Activated naive CD8-positive, alpha-beta T cell (primary cell): Measurements from ENCODE around the gene LDB2.

ENCODE experiments used
- H3K27ac Mint-ChIP-seq: one replicate; pipeline ENCODE4 v1.8.0; 2021; ENCODE audit warnings: mixed read lengths
- H3K27me3 Mint-ChIP-seq: one replicate; pipeline ENCODE4 v1.8.0; 2021; ENCODE audit warnings: mixed read lengths
- H3K36me3 Mint-ChIP-seq: one replicate; pipeline ENCODE4 v1.8.0; 2021; ENCODE audit warnings: mixed read lengths
- H3K4me1 Mint-ChIP-seq: one replicate; pipeline ENCODE4 v1.8.0; 2021; ENCODE audit warnings: low read depth, mixed read lengths
- H3K4me3 Mint-ChIP-seq: one replicate; pipeline ENCODE4 v1.8.0; 2021; ENCODE audit warnings: mild to moderate bottlenecking, mixed read lengths
- H3K9me3 Mint-ChIP-seq: one replicate; pipeline ENCODE4 v1.8.0; 2021; ENCODE audit warnings: low read depth, mixed read lengths

The LDB2 gene

GRCh38 chr4:16508968-16509367, 389.5 kb downstream of the LDB2 start:
- Mint-ChIP-seq H3K9me3 (peaks cover 4% of the 10 kb centered on the region), H3K4me3 (no peak overlapping the region), H3K4me1 (no peaks in the 10 kb centered on the region), H3K27ac (no peak overlapping the region), H3K27me3 (no peaks in the 10 kb centered on the region), H3K36me3 (no peaks in the 10 kb centered on the region)

DNA sequence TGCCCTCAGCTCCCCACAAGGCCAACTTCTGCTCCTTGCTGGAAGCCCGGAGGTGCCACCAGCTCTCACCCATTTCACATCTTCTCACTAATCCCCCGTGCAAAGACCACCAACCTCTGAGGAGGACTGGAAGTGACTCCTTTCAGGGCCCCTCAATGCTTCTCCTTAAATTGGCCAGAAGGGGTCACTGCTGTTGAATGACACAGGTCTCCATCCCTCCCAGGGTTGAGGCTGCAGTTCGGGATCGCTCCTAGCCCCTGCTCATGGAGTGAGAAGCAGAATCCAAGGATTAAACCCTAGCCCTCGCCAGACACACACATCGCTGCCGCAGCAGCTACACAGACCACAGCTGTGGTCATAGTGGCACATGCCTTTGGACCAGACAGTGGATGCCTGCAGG, 392.7 kb downstream of the LDB2 start:
- no peaks in the 10 kb centered on the region for H3K27me3 Mint-ChIP-seq
- H3K4me1 Mint-ChIP-seq = no peaks in the 10 kb centered on the region
- no peak overlapping the region for H3K4me3 Mint-ChIP-seq
- H3K9me3 Mint-ChIP-seq = peaks cover 6% of the 10 kb centered on the region
- no peak overlapping the region for H3K27ac Mint-ChIP-seq
- H3K36me3 Mint-ChIP-seq = no peaks in the 10 kb centered on the region

GRCh38 chr4:16505267-16505666, 393.2 kb downstream of the LDB2 start:
- H3K27me3 Mint-ChIP-seq = no peaks in the 10 kb centered on the region
- H3K36me3 Mint-ChIP-seq = no peaks in the 10 kb centered on the region
- H3K27ac Mint-ChIP-seq = no peak overlapping the region
- peaks cover 6% of the 10 kb centered on the region for H3K9me3 Mint-ChIP-seq
- H3K4me3 Mint-ChIP-seq = no peak overlapping the region
- no peaks in the 10 kb centered on the region for H3K4me1 Mint-ChIP-seq

DNA sequence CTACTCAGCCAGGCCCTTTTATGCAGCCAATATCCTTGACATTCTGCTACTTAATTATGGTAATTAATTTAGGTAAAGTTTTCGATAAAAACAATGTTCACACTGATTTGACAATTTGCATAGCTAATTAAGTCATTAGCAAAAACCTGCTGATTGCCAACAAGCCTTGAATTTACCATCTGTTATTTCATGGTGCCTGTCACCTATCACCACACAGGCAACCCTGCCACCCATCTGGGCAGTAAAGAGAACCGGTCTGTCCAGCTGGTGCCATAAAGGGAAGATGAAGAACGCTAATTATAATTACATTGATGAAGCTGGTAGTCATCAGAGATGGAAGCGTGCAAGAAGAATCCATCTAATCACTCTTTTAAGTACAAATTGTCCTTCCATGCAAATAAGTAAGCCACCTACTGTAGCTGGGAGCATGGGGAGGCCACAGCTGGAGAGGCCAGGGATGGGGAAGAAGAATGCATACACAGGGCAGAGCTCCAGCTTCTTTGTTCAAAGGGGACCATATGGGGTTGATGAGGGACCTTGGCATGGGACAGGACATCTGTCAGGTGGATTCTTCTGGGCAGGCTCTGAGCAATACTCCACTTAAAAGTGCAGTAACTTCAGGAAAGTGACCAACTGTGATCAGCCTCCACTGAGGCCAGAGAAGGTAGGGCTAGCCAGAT, 394.9 kb downstream of the LDB2 start:
- Mint-ChIP-seq H3K27ac (no peak overlapping the region), H3K4me1 (no peaks in the 10 kb centered on the region), H3K36me3 (no peaks in the 10 kb centered on the region), H3K27me3 (no peaks in the 10 kb centered on the region), H3K9me3 (peaks cover 2% of the 10 kb centered on the region), H3K4me3 (no peak overlapping the region)

GRCh38 chr4:16498978-16499377, 399.5 kb downstream of the LDB2 start:
- Mint-ChIP-seq H3K27me3 (no peaks in the 10 kb centered on the region), H3K27ac (no peak overlapping the region), H3K4me3 (no peak overlapping the region), H3K36me3 (no peaks in the 10 kb centered on the region), H3K4me1 (no peaks in the 10 kb centered on the region), H3K9me3 (peaks cover 2% of the 10 kb centered on the region)

DNA sequence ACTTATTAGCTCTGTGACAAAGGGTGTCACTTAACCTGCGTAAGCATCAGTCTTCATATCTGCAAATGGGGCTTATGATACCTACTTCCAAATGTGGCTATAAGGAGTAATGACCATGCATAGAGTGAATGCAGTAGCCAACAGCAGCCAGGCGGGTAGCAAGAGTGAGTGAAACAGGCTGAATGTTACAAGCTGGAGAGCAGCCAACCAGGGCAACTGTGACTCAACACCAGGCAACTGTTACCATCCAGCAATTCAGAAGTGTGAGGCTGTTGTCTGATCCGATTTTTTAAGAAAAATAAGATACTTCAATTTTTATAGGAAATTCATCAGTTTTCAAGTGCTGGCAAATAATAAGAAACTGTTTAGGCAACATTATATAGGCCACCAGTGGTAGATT, 401.9 kb downstream of the LDB2 start:
- H3K4me3 Mint-ChIP-seq = no peak overlapping the region
- H3K27ac Mint-ChIP-seq = no peak overlapping the region
- H3K36me3 Mint-ChIP-seq = no peaks in the 10 kb centered on the region
- peaks cover 5% of the 10 kb centered on the region for H3K27me3 Mint-ChIP-seq
- no peaks in the 10 kb centered on the region for H3K4me1 Mint-ChIP-seq
- H3K9me3 Mint-ChIP-seq = peaks cover 2% of the 10 kb centered on the region

GRCh38 chr4:16492872-16493271, 405.6 kb downstream of the LDB2 start:
- no peak overlapping the region for H3K4me3 Mint-ChIP-seq
- H3K9me3 Mint-ChIP-seq = no peaks in the 10 kb centered on the region
- H3K36me3 Mint-ChIP-seq = no peaks in the 10 kb centered on the region
- peaks cover 5% of the 10 kb centered on the region for H3K27me3 Mint-ChIP-seq
- H3K4me1 Mint-ChIP-seq = no peaks in the 10 kb centered on the region
- no peak overlapping the region for H3K27ac Mint-ChIP-seq

DNA sequence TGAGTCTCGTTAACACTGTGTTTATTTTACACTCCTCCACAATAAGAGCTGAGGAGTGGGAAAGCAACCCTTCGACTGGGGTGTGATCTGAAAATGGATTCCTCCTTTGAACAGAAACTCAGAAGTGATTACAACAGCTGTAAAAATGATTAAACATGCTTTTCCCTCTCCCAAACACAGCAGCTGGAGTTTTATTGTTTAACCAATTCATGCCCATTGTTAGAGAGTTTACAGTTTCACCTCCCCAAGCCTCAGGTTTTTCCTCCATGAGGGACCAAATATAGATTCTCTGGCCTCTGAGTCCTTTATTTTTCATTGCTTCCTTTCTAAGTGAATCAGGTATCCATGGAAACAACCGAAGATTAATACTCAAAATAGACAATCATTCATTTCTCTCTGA, 409.2 kb downstream of the LDB2 start:
- Mint-ChIP-seq H3K27ac (no peak overlapping the region), H3K9me3 (no peaks in the 10 kb centered on the region), H3K36me3 (no peaks in the 10 kb centered on the region), H3K27me3 (peaks cover 5% of the 10 kb centered on the region), H3K4me1 (no peaks in the 10 kb centered on the region), H3K4me3 (no peak overlapping the region)

DNA sequence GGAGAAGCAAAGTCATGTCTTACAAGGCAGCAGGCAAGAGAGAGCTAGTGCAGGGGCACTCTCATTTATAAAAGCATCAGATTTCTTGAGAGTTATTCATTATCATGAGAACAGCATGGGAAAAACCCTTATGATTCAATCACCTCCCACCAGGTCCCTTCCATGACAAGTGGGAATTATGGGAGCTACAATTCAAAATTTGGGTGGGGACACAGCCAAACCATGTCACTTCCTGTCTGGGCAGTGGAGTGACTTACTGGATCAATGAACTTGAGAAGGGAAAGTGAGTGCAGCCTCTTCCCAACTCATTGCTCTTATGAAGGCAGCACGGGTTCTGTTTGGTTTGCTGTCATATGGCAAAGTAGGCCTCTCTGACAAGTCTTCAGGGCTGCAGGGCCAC, 410.4 kb downstream of the LDB2 start:
- H3K36me3 Mint-ChIP-seq = no peaks in the 10 kb centered on the region
- no peaks in the 10 kb centered on the region for H3K9me3 Mint-ChIP-seq
- H3K27ac Mint-ChIP-seq = no peak overlapping the region
- peaks cover 5% of the 10 kb centered on the region for H3K27me3 Mint-ChIP-seq
- no peaks in the 10 kb centered on the region for H3K4me1 Mint-ChIP-seq
- no peak overlapping the region for H3K4me3 Mint-ChIP-seq

DNA sequence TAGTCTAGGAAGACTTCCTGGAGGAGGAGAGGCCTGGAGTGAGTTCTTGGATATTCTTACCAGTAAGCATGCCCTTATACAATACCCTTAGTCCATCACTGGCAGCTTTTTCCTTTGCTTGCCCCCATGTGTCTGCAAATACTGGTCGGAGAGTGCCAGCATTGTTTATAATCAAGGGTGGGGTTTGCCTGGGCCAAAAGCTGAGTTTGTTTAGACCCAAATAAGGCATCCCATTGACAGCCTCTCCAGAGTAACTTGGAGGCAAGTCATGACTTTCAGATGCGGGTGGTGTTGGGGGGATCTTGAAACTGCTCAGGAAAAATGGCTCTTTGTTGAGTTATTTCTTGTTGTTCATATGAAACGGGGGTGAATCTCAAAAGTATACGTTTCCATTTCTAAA, 413.7 kb downstream of the LDB2 start:
- no peak overlapping the region for H3K4me3 Mint-ChIP-seq
- no peaks in the 10 kb centered on the region for H3K4me1 Mint-ChIP-seq
- H3K27me3 Mint-ChIP-seq = no peaks in the 10 kb centered on the region
- no peaks in the 10 kb centered on the region for H3K9me3 Mint-ChIP-seq
- H3K27ac Mint-ChIP-seq = no peak overlapping the region
- no peaks in the 10 kb centered on the region for H3K36me3 Mint-ChIP-seq

DNA sequence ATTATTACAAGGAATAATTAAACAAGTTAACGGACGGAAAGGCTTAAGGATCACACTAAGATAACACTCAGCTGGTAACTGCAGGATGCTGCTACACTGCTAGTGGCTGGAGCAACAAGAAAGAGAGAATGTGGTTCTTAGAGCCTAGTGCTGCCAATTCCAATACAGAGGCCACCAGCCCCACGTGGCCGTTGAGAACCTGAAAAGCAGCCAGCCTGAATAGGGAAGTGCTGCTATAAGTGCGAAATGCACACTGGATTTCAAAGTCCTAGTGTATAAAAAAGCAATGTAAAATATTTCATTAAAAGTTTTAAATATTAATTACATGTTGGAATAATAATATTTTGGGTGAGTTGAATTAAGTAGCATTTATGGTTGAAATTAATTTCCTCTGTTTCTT, 414.9 kb downstream of the LDB2 start:
- Mint-ChIP-seq H3K4me1 (no peaks in the 10 kb centered on the region), H3K36me3 (no peaks in the 10 kb centered on the region), H3K27ac (no peak overlapping the region), H3K9me3 (peaks cover 2% of the 10 kb centered on the region), H3K4me3 (no peak overlapping the region), H3K27me3 (no peaks in the 10 kb centered on the region)

DNA sequence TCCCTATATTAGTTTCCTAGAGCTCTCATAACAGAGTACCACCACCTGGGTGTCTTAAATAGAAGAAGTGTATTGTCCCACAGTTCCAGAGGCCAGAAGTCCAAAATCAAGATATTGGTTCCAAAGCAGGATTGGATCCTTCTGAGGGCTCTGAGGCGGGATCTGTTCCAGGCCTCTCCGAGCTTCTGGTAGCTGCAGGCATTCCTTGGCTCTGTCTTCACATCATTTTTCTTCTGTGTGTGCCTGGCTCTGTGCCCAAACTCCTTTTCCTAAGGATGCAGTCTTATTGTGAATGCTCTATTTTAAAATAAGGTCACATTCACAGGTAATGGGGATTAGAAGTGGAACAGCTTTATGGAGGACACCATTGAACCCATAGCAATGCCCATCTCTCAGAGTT, 418.4 kb downstream of the LDB2 start:
- Mint-ChIP-seq H3K27me3 (no peaks in the 10 kb centered on the region), H3K27ac (no peak overlapping the region), H3K36me3 (no peaks in the 10 kb centered on the region), H3K4me3 (no peak overlapping the region), H3K4me1 (no peaks in the 10 kb centered on the region), H3K9me3 (peaks cover 3% of the 10 kb centered on the region)

DNA sequence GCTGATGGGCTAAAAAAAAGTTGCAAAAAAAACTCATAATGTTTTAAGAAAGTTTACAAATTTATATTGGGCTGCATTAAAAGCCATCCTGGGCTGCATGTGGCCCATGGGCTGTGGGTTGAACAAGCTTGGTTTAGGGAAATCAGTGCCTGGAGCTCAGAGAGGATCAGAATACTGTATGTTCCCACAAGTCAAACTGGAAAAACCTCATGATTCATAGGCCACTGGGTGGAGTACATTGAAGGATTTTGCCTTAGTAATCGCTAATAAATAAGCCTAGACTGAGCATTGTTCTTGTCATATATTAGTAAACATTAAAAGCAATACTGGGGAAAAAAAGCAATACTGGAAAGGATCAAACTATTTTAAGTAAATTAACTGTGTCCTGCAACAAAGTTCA, 425.9 kb downstream of the LDB2 start:
- no peak overlapping the region for H3K27ac Mint-ChIP-seq
- peaks cover 27% of the 10 kb centered on the region for H3K9me3 Mint-ChIP-seq
- no peak overlapping the region for H3K4me3 Mint-ChIP-seq
- H3K4me1 Mint-ChIP-seq = no peaks in the 10 kb centered on the region
- no peaks in the 10 kb centered on the region for H3K36me3 Mint-ChIP-seq
- no peaks in the 10 kb centered on the region for H3K27me3 Mint-ChIP-seq

GRCh38 chr4:16467061-16467460, 431.4 kb downstream of the LDB2 start:
- Mint-ChIP-seq H3K36me3 (no peaks in the 10 kb centered on the region), H3K9me3 (peaks cover 10% of the 10 kb centered on the region), H3K4me3 (no peak overlapping the region), H3K4me1 (no peaks in the 10 kb centered on the region), H3K27ac (no peak overlapping the region), H3K27me3 (peaks cover 1% of the 10 kb centered on the region)

DNA sequence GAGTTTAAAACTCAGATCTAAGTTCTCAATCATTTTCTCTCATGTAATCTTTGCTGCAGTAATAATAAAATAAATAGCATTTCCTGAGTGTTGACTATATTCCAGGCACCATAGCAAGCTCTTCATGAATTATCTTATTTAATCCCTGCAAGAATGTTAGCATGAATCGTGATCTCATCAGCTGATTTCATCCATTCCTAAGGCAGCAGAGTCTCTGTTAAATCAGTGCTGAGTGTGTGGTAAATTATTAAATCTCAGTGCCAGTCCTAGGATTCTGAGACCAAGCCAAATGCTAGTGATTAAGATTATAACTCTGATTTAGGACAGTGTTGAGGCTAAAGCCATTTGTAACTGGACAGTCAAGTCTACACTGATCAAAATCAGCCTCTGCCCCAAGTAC, 431.9 kb downstream of the LDB2 start:
- Mint-ChIP-seq H3K27me3 (peaks cover 1% of the 10 kb centered on the region), H3K27ac (no peak overlapping the region), H3K9me3 (peaks cover 10% of the 10 kb centered on the region), H3K4me3 (no peak overlapping the region), H3K4me1 (no peaks in the 10 kb centered on the region), H3K36me3 (no peaks in the 10 kb centered on the region)

GRCh38 chr4:16464651-16465050, 433.8 kb downstream of the LDB2 start:
- no peaks in the 10 kb centered on the region for H3K4me1 Mint-ChIP-seq
- H3K27me3 Mint-ChIP-seq = peaks cover 5% of the 10 kb centered on the region
- no peak overlapping the region for H3K4me3 Mint-ChIP-seq
- peaks cover 5% of the 10 kb centered on the region for H3K9me3 Mint-ChIP-seq
- H3K36me3 Mint-ChIP-seq = no peaks in the 10 kb centered on the region
- no peak overlapping the region for H3K27ac Mint-ChIP-seq
